ENCODE measurements around the gene P2RY12. TPM values are rescaled to one million over a fixed set of nuclear protein-coding genes. Genes with fewer than 3 reads are reported as not detected.
A peak's percentile ranks its signal among the peaks of the same experiment; 100 is the strongest.

The P2RY12 gene
- total and polyA plus RNA-seq, 2 of the 4 experiments (the other 2 are of a cell fraction) = not detected

- Histone ChIP-seq H3K27ac (ENCODE audit: insufficient read depth, low read length) (no peak overlapping the region), H2BK120ac (ENCODE audit: low read depth, low read length) (0 out of 2 replicates have a peak overlapping the region, but pooled peaks have one; percentile 33), H3K36me3 (ENCODE audit: control insufficient read depth, insufficient read depth, low read length) (no peaks in the 10 kb centered on the region), H2BK15ac (ENCODE audit: low read depth, low read length) (no peak overlapping the region; the same call in 2 of the 3 replicates), H2AK5ac (ENCODE audit: low read depth, low read length) (no peak overlapping the region), H4K91ac (ENCODE audit: insufficient read depth, low read depth, low read length) (no peak overlapping the region), H3K4me3 (ENCODE audit: insufficient read depth, low read depth, low read length) (no peak overlapping the region), H2BK5ac (ENCODE audit: low read depth, low read length, poor library complexity, severe bottlenecking) (no peak overlapping the region), H3K4me1 (ENCODE audit: control insufficient read depth, insufficient read depth, low read length) (peaks cover 6% of the 10 kb centered on the region), H4K5ac (ENCODE audit: low read depth, low read length) (no peak overlapping the region), H4K8ac (ENCODE audit: low read depth in 2 of 2, low read length in 2 of 2) (no peak overlapping the region), H3K14ac (replicated peaks; ENCODE audit: low read depth, low read length) (peak overlapping the region; percentile 39; the same call in 1 of the 2 replicates), H3K9ac (ENCODE audit: low read depth, low read length) (no peak overlapping the region), H2BK20ac (ENCODE audit: low read depth, low read length) (peak overlapping the region; percentile 56; the same call in 1 of the 2 replicates), H3K9me3 (ENCODE audit: control insufficient read depth, insufficient read depth, low read length) (peaks cover 5% of the 10 kb centered on the region), H3K18ac (ENCODE audit: low read depth, low read length) (no peak overlapping the region), H3K56ac (ENCODE audit: extremely low read depth, insufficient read depth, low read length) (no peak overlapping the region), H3K4ac (ENCODE audit: low read depth, low read length) (no peak overlapping the region), H2AK9ac (replicated peaks; ENCODE audit: low read depth, low read length, poor library complexity) (no peak overlapping the region), H2AFZ (replicated peaks; ENCODE audit: low read length, poor library complexity) (no peak overlapping the region), H3K23ac (ENCODE audit: low read depth, low read length) (no peak overlapping the region), H4K20me1 (ENCODE audit: insufficient read depth, low read length) (no peaks in the 10 kb centered on the region), H3K27me3 (ENCODE audit: control insufficient read depth, insufficient read depth, low read length) (no peaks in the 10 kb centered on the region), H3K79me1 (ENCODE audit: low read depth in 1 of 2, low read length in 2 of 2) (no peaks in the 10 kb centered on the region), H3K4me2 (ENCODE audit: low read depth, low read length) (no peak overlapping the region), H3K9me1 (ENCODE audit: insufficient read depth, low read length) (peaks cover 6% of the 10 kb centered on the region; the same call in 1 of the 2 replicates)
- no peak for ATAC-seq (ENCODE audit: low read depth)
- POLR2A ChIA-PET (ENCODE audit: unreplicated experiment) = no interaction called here
- WGBS, 2 experiments (ENCODE audit: extremely low coverage in 2 of 2, insufficient read length in 1 of 2) = no CpG with 5 or more reads among the region's 5 CpGs
- in situ Hi-C loops (cut with MboI; ENCODE audit: low sequenced_read_pairs) = no loop called here
- dilution Hi-C loops (cut with HindIII; ENCODE audit: low sequenced_read_pairs, unreplicated experiment) = no loop called here
- BruUV-seq (replicated peaks) = no TSS peak
- CTCF ChIA-PET = no interaction called here
- no peak for TF ChIP-seq MAZ (IDR thresholded peaks at IDR 0.05; ENCODE audit: borderline replicate concordance, low read depth, low read length)
- TF ChIP-seq FOS (IDR thresholded peaks at IDR 0.05; ENCODE audit: low read depth, low read length) = no peak
- TF ChIP-seq CEBPB (IDR thresholded peaks at IDR 0.05; ENCODE audit: low read depth, low read length) = no peak
- TF ChIP-seq RCOR1 (IDR thresholded peaks at IDR 0.05; ENCODE audit: insufficient replicate concordance, low read length) = no peak
- no peak for TF ChIP-seq CHD1 (IDR thresholded peaks at IDR 0.05; ENCODE audit: low read depth, low read length)
- no peak for TF ChIP-seq RFX5 (IDR thresholded peaks at IDR 0.05; ENCODE audit: low read depth, low read length)
- no peak for TF ChIP-seq ELK1 (IDR thresholded peaks at IDR 0.05; ENCODE audit: borderline replicate concordance, low read depth, low read length)
- TF ChIP-seq SMC3 (IDR thresholded peaks at IDR 0.05; ENCODE audit: low read depth, low read length) = no peak
- TF ChIP-seq USF2 (IDR thresholded peaks at IDR 0.05; ENCODE audit: low read depth, low read length) = no peak
- TF ChIP-seq POLR2A (IDR thresholded peaks at IDR 0.05; ENCODE audit: low read depth, low read length) = no peak
- TF ChIP-seq MAFK (IDR thresholded peaks at IDR 0.05; ENCODE audit: low read depth, low read length) = no peak
- no peak for TF ChIP-seq CTCF (conservative IDR thresholded peaks at IDR 0.05; ENCODE audit: low read depth, low read length)
- no peak for TF ChIP-seq MXI1 (IDR thresholded peaks at IDR 0.05; ENCODE audit: borderline replicate concordance, low read depth, low read length)
- TF ChIP-seq NFE2L2 (IDR thresholded peaks at IDR 0.05; ENCODE audit: low read depth, low read length) = no peak
- no peak for TF ChIP-seq RAD21 (IDR thresholded peaks at IDR 0.05; ENCODE audit: low read length)
- TF ChIP-seq BHLHE40 (IDR thresholded peaks at IDR 0.05; ENCODE audit: low read depth, low read length) = no peak
- intact Hi-C loops (cut with micrococcal nuclease) = no loop called here
- no peak for DNase-seq
Observed at GRCh38 chr3:151314593-151314992, 70.0 kb downstream of the P2RY12 start.
